ENCODE results near the gene BRSK2.
"Not testable (repeated sequence)": the region's sequence is repeated elsewhere in the genome, so short reads cannot be mapped to it uniquely, and the experiment has no call there.

Gene BRSK2

DNA sequence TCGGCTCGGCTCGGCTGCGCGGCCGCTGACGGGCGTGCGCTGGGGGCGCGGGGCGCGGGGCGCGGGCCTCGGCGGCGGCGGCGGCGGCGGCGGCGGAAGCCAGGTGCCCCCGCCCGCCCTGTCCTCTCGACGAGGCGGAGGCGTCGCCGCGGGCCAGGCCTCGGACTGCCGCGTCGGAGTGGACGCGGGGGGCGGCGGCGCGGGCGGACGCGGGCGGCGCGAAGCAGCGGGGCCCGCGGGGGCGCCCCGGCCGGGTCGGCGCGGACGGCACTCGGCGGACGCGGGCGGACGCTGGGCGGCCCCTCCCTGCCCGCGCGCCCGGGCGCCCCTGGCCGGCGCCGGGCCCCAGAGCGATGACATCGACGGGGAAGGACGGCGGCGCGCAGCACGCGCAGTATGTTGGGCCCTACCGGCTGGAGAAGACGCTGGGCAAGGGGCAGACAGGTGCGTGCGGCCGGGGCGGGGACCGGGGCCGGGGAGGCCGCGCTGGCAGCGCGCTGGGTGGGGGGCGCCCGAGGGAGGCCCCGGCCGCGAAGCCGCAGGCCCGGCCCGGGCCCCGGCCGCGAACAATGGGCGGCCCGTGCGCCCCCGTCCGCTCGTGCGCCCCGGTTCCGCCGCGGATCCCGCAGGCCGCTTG lies at the start of gene BRSK2:
BRSK2 (plus strand) TSS at position 3 of the 637 bp plus-strand sequence; CDS start at position 354, 351 bp downstream.
- DNase-seq (ENCODE audit: low read depth in 3 of 3): no peak

DNA sequence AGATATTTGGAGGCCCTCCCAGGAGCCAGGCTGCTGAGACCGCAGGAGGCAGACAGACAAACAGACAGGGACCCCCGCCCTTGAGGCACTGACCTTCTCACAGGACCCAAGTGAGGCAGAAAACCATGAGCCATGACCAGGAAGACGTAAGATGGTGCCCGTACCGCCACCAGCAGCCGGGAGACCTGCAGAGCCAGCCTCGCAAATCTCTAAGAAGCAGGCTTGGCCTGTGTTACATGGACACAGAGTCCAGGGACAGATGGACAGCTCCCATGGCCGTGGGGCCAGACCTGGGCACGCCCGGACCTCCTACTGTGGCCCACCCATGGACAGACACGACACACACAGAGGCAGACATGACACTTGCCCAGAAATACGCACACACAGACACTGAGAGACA lies 49.6 kb upstream of the BRSK2 start:
- DNase-seq (ENCODE audit: low read depth in 3 of 3): no peak

DNA sequence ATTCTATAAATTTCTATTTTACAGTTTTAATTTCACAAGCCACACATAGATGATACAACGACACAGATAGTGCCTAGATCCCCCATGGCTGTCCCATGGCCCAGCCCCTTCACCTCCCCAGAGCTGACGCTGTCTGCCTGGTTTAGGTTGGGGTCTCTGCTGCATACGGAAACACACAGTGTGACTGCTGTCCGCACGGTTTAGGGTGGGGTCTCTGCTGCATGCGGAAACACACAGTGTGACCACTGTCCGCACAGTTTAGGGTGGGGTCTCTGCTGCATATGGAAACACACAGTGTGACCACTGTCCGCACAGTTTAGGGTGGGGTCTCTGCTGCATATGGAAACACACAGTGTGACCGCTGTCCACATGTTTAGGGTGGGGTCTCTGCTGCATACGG lies 48.5 kb upstream of the BRSK2 start:
- not testable (repeated sequence) for DNase-seq (ENCODE audit: low read depth in 3 of 3)

DNA sequence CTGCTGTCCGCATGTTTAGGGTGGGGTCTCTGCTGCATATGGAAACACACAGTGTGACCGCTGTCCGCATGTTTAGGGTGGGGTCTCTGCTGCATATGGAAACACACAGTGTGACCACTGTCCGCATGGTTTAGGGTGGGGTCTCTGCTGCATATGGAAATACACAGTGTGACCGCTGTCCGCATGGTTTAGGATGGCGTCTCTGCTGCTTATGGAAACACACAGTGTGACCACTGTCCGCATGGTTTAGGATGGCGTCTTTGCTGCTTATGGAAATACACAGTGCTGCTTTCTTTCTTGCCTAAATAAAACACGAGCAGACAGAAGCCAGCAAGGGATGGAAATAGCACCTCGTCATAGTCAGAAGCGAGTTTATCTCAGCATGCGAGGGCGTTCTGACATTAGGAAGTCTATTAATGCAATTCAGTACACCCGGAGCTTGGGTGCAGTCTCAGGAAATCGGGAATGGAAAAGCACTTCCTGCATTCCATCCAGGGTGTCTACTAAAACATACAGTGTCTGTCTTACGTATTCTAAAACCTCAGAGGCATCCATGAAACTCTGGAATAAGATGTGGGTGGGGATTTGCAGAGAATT lies 47.7 kb upstream of the BRSK2 start:
- DNase-seq (ENCODE audit: low read depth in 3 of 3): no peak

DNA sequence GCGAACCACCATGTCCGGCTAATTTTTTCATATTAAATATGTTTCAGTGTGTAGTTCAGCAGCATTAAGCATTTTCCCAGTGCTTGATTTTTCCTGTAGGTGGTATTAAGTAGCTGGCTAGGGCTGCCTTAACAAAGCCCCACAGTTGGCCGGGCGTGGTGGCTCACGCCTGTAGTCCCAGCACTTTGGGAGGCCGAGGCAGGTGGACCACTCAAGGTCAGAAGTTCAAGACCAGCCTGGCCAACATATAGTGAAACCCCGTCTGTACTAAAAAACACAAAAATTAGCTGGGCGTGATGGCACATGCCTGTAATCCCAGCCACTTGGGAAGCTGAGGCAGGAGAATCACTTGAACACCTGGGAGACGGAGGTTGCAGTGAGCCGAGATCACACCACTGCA lies 46.8 kb upstream of the BRSK2 start:
- no peak for DNase-seq (ENCODE audit: low read depth in 3 of 3)

DNA sequence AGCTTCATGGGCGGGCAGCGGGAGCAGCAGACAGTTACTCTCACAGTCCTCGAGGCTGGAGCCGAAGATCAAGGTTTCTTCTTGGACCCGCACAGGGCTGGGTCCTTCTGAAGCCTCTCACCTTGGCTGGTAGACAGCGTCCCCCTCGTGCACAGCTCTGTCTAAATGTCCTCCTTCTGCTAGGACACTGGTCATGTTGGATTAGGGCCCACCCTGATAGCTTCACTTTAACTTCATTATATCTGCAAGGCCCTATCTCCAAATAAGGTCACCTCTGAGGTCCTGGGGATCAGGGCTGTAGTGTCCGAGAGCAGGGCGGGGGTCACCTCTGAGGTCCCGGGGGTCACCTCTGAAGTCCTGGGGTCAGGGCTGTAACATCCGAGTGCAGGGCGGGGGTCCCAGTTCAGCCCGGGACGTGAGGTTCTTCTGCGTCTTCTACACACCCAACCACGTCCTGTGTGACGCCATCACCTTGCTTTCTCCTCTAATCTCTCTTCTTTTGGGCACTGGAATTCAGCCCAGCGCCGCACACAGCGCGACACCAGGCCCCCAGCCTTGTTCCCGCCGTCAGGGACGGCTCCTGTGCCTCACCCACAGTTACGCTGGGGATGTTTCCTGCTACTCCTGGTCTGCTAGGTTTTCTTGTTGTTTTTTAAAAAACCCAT lies 46.2 kb upstream of the BRSK2 start:
- DNase-seq (ENCODE audit: low read depth in 3 of 3): no peak

DNA sequence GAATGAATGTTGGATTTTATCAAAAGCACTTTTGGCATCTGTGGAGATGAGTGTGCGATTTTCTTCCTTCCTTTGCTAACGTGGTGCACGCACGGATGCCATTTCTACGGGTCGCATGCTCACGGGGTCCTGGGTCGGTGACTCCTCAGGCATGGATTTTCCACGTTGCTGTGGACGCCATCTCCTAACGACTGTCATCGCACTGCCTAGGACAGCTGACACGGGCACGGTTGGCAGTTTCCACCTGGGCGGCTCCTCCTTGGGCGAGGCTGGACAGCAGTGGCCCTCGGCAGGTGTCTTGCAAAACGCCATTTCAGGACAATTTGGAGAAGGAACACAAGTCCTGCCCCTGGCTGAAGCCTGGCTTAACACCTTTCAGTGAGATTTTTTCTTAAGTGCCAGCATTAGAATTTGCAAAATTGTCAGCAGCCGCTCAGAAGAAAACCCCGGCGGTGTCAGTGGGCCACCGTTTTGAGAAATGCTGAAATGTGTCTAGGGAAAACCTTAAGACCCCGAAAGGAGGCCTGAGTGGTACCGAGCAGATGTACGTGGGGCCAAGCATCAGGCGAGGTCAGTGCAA lies 45.6 kb upstream of the BRSK2 start:
- DNase-seq (ENCODE audit: low read depth in 3 of 3): no peak

DNA sequence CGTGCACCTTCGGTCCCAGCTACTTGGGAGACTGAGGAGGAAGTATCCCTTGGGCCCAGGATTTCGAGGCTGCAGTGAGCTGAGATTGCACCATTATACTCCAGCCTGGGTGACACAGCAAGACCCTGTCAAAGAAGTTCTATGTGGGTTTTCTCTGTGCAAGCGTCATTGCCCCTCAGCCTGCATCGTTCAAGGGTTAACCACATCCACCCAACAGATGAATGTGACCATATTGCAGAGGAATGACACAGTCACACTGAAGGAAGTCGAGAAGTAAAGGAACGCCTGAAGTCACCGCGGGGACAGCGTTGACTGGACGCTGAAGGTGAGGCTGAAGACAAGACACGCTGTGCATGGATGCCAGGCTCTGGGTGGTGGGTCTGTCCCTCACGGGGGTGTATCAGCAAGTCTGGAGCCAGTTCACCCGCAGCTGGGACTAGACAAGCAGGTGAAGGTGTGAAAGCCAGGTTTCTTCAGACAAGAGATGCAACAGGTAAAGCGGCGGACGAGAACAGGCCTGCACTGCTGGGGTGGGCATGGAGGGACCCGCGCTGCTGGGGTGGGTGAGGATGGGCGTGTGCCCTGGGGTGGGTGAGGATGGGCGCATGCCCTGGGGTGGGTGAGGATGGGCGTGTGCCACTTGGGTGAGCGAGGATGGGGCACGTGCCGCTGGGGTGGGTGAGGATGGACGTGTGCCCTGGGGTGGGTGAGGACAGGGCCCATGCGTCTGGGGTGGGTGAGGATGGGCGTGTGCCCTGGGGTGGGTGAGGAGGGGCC lies 43.8 kb upstream of the BRSK2 start:
- no peak for DNase-seq (ENCODE audit: low read depth in 3 of 3)

DNA sequence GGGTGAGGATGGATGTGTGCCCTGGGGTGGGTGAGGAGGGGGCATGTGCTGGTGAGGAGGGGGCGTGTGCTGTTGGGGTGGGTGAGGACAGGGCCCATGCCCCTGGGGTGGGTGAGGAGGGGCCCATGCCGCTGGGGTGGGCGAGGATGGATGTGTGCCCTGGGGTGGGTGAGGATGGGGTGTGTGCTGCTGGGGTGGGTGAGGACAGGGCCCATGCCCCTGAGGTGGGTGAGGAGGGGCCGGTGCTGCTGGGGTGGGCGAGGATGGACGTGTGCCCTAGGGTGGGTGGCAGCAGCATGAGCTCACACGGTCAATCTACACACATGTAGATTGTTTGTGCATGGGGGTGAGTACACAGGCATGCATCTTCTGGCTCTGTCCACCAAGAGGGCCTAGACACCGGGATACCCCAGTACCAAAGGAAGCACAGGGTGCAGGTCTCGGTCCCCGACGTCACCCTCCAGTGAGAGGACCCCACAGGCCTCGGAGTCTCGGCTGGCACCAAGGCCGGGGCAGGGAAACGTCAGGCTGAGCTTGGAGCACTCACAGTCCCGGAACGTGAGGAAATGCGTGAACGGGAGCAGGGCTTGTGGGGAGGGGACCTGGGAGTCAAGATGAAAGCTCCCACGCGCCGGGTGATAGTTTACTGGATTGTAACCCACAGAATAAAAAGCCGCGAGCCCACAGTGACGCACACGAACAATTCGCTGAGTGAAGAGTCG lies 42.9 kb upstream of the BRSK2 start:
- no peak for DNase-seq (ENCODE audit: low read depth in 3 of 3)

DNA sequence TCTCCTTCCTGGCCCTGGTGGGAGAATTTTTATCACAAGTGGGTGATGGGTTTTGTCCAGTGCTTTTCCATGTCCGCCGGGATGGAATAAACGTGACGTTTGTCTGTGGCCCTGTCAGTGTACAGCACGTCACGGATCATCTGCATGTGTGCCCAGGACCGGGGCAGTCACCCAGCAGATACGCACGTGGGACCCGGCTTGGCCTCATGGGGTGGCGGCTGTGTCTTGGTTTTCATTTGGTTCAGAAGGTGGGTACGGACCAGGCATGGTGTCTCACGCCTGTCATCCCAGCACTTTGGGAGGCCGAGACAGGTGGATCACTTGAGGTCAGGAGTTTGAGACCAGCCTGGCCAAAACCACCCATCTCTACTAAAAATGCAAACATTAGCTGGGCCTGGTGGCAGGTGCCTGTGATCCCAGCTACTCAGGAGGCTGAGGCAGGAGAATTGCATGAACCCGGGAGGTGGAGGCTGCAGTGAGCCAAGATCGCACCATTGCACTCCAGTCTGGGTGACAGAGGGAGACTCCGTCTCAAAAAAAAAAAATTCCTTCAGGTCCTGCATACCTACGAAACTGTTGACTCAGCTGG lies 42.2 kb upstream of the BRSK2 start:
- DNase-seq (ENCODE audit: low read depth in 3 of 3): not testable (repeated sequence)

DNA sequence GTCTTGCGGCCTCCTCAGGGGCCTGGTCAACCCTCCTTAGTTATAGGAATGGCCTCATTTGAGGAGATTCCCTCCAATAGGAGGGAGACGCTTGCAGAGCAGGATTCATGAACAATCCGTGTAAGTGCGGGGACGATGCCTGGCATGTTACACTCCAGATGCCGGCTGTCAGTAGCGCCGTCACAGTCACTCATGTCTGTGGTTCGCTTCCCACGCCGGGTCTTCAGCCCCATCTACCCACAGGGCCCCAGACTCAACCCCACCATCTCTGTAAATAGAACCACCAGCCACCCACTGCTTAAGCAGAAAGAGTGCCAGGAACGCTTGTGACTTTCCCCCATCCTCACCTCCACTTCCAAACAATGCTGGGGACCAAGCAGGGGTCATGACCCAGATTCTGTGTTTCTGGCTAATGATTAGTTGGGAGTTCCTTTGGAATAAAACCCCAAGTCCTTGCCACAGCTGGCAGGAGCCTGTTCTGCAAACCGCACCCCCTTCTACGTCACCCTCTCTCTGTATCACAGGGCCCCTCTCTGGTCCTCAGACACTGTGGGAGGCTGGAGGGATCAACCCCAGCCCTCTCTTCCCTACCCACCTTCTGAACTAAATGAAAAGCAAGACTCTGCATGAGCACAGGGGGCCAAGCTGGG lies 41.5 kb upstream of the BRSK2 start:
- no peak for DNase-seq (ENCODE audit: low read depth in 3 of 3)

DNA sequence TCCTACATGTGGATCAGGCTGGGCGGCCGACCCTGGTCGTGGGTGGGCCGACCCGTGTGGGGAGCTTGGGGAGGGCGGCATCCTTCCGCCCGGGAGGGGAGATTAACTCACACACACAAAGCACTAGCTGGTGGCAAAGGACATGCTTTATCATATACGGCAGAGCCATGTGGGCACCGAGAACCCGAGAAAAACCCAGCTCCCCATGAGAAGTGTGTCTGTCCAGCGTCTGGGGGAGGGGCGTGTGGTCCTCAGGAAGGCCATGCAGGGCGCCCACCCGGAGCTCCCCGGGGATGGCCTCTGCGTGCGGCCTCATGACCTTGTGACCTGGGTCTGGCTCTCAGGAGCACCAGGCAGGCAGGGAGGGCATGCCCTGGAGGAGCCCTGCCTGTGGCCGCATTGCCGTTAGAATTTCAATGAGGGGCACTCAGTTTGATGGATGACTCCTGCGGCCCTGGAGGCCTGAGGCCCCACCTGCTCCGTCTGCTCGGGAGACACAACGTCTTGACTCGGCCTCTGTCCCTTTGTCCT lies 40.9 kb upstream of the BRSK2 start:
- no peak for DNase-seq (ENCODE audit: low read depth in 3 of 3)

DNA sequence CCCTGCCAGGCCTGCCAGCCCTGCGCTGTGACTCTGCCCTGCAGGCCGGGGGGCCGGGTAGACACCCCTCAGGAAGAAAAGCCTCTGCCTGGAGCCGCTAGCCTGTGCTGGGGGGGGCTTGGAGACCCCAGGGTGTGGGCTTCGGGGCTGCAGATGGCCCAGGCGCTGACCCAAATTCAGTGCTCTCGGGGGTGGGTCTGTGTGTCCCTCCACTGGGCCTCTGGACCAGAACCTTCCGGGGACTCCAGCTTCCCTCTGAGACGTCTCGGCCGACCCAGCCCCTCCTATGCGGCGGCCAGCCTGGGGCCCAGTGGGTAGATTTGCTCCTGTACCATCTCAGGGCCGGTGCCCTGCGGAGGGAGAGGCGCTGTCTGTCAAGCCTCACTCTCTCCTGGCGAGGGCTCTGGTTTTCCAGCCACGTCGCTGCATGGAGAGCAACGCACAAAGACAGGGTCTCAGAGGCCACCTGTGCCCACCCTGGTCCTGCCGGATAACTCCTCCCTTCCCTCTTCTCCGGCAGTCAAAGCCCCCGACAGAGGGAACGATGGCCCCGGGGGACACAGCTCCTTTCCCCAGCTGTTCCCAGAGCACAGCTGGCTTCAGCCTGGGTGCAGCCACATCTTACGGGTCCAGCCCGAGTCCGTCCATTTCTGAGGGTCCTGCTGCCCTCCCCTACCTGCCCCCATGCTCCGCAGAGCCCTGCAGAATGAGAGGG lies 40.2 kb upstream of the BRSK2 start:
- no peak for DNase-seq (ENCODE audit: low read depth in 3 of 3)

DNA sequence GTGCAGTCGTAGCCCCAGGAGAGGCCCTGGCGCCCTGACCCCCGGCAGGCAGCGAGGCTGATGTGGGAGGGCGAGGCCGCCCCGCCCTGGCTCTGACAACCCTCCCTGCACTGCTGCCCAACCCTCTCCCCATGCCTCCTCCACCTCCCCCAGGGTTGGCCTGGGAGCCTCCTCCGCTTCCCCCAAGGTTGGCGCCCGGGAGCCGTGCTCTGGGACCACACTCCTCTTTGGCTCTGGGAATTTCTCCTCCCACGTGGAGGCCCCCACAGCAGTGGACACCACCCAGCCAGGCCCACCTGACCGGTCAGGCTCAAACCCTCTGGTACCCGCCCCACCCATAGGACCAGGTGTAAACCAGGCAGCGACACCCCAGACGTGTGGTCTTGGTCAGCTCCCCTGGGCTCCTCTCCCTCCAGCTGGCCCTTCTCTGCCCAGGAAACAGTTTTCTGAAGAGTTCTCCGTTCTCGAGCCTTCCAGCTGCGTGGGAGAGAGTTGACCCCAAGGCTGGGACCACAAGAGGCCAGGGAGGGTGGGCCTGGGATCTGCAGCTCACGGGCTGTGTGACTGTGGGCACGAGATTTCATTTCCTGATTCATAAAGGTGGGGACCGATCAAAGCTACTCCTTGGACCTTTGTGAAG lies 39.5 kb upstream of the BRSK2 start:
- DNase-seq (ENCODE audit: low read depth in 3 of 3): no peak

DNA sequence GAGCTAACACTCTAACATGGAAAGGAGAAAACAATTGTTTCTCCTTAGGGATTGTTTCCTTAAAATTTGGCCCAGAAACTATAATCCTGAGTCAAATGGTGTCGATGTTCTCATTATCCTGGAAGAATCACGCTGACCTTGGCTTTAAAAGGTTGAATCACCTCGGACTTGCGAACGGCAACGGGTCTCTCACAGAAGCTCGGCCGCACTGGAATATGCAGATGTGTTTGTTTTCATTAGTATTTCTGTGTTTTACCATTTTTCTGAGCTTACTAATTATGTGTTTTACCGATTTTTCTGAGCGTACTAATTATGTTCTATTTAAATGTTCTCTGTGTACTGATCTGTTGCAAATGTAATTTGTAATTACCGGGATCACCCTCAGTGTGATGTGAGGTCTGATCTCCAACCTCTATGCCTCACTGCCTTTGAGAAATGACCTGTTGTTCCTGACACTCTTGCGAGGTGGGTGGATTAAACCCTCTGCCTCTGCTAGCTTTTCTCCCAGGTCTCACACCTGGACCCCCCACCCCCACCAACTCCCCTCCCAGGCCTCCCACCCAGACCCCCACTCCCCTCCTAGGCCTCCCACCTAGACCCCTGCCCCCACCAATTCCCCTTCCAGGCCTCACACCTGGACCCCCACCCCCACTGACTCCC lies 38.3 kb upstream of the BRSK2 start:
- DNase-seq (ENCODE audit: low read depth in 3 of 3): no peak

DNA sequence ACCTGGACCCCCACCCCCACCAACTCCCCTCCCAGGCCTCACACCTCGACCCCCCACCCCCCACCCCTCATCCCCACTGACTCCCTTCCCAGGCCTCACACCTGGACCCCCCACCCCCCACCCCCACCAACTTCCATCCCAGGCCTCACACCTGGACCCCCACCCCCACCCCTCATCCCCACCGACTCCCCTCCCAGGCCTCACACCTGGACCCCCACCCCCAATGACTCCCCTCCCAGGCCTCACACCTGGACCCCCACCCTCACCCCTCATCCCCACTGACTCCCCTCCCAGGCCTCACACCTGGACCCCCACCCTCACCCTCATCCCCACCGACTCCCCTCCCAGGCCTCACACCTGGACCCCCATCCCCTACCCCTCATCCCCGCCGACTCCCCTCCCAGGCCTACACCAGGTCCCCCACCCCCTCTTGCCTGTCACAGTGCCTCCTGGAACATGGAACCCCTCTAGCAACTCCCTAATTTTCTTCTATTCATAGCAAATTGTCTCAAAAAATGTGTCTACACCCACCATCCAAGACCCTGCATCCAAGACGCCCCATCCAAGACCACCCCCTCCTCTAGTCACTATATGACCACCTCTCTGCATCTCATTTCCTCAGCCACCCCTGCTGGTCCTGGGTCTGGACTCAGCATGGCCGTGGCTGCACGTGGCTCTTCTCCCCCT lies 36.9 kb upstream of the BRSK2 start:
- DNase-seq (ENCODE audit: low read depth in 3 of 3): no peak

DNA sequence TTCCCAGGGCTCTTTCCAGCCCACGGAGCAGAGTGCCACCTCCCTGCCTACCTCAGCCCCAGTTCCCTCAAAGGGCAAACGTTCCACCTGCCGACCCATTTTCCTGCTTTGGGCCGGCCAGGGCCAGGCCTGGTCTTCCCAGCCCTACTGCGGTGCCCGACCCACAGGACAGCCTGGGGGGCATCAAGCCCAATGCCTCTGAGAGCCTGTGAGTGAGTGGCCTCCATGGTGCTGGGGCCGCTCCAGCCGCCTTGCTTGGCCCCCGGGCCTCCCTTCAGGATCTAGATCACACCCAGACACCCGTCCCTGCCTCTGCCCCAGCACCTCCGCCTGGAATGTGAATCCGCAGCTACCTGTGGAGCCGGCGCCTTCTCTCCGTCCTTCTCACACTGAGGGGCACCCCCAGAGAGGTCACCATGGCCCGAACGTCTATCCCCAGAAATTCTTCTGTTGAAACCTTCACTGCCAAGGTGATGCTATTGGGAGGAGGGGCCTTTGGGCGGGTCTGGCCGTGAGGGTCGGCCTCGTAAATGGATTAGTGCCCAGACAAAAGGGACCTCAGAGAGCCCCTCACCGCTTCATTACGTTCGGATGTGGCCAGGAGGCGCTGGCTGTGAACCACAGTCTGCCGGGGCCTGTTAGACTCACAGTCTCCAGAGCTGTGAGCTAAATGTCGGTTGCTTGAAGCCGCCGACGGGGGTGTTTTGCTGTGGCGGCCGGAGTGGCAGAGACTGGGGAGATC lies 36.2 kb upstream of the BRSK2 start:
- no peak for DNase-seq (ENCODE audit: low read depth in 3 of 3)

Data from stimulated activated CD4-positive, alpha-beta T cell treated with anti-CD3 and anti-CD28 coated beads, TNF-alpha, amount 100 ng/mL, for 48 hours (primary cell).